PFSK-1 (cell line): ENCODE data around the gene KICS2.

Experiments
- FOXP2 ChIP-seq: optimal IDR thresholded peaks from 2 replicates; pipeline ENCODE3; 2011; ENCODE audit warnings: borderline replicate concordance, control low read depth, inconsistent platforms; ENCODE audit not compliant: insufficient read depth; ENCODE audit errors: extremely low read length, extremely low read depth
- POLR2AphosphoS5 ChIP-seq: IDR thresholded peaks from 2 replicates; pipeline ENCODE4 v1.6.1; 2012; ENCODE audit warnings: low read depth, mild to moderate bottlenecking, control low read depth, low read length, moderate library complexity
- REST ChIP-seq, 2 experiments: IDR thresholded peaks; 2 replicates each; pipeline versions ENCODE4 v1.6.1 to v1.8.0; 2011 to 2012; ENCODE audit warnings: low read depth in 2 of 2, low read length in 2 of 2, control low read depth in 1 of 2, inconsistent platforms in 1 of 2, mild to moderate bottlenecking in 1 of 2, moderate library complexity in 1 of 2; ENCODE audit not compliant: insufficient read depth in 1 of 2
- SIN3A ChIP-seq: IDR thresholded peaks from 2 replicates; pipeline ENCODE4 v1.6.1; 2012; ENCODE audit warnings: mild to moderate bottlenecking, low read length, moderate library complexity, borderline replicate concordance; ENCODE audit not compliant: insufficient read depth
- TAF1 ChIP-seq: IDR thresholded peaks from 2 replicates; pipeline ENCODE4 v1.6.1; 2012; ENCODE audit warnings: low read length, control low read depth, borderline replicate concordance; ENCODE audit not compliant: insufficient read depth

Gene KICS2

GRCh38 chr12:64255249-64255648, 33.2 kb upstream of the KICS2 start:
- TF ChIP-seq POLR2AphosphoS5 = no peak
- no peak for TF ChIP-seq SIN3A
- TF ChIP-seq REST (IDR thresholded peaks at IDR 0.05; ENCODE audit: insufficient read depth in 1 of 2, low read depth in 2 of 2, low read length in 2 of 2) = no peak
- TF ChIP-seq TAF1 = no peak
- TF ChIP-seq FOXP2 = no peak

- TF ChIP-seq FOXP2 = no peak
- TF ChIP-seq REST (IDR thresholded peaks at IDR 0.05; ENCODE audit: insufficient read depth in 1 of 2, low read depth in 2 of 2, low read length in 2 of 2) = no peak
- no peak for TF ChIP-seq POLR2AphosphoS5
- no peak for TF ChIP-seq TAF1
- TF ChIP-seq SIN3A = no peak
These were observed 31.3 kb upstream of the KICS2 start for GRCh38 chr12:64253356-64253755.

GRCh38 chr12:64252681-64253080, 30.6 kb upstream of the KICS2 start:
- TF ChIP-seq SIN3A (no peak), POLR2AphosphoS5 (no peak), REST (IDR thresholded peaks at IDR 0.05; ENCODE audit: insufficient read depth in 1 of 2, low read depth in 2 of 2, low read length in 2 of 2) (no peak), FOXP2 (no peak), TAF1 (no peak)

GRCh38 chr12:64243809-64244208, 21.7 kb upstream of the KICS2 start:
- TF ChIP-seq FOXP2 = no peak
- TF ChIP-seq REST (IDR thresholded peaks at IDR 0.05; ENCODE audit: insufficient read depth in 1 of 2, low read depth in 2 of 2, low read length in 2 of 2) = no peak
- no peak for TF ChIP-seq POLR2AphosphoS5
- no peak for TF ChIP-seq SIN3A
- TF ChIP-seq TAF1 = no peak

GRCh38 chr12:64240781-64241180, 18.7 kb upstream of the KICS2 start:
- TF ChIP-seq FOXP2 (no peak), REST (IDR thresholded peaks at IDR 0.05; ENCODE audit: insufficient read depth in 1 of 2, low read depth in 2 of 2, low read length in 2 of 2) (no peak), TAF1 (no peak), SIN3A (no peak), POLR2AphosphoS5 (no peak)
